ENCODE data around the gene MSI2. TPM values are rescaled to one million over a fixed set of nuclear protein-coding genes. Genes with fewer than 3 reads are reported as not detected.

MSI2 gene
- total RNA-seq, 3 donors from 2014 or later, result 13.4 to 89.1 (median 71.1) TPM

- H3K4me1 ChIP-seq, result no peaks in the 10 kb centered on the region
- no peaks in the 10 kb centered on the region for H3K36me3 ChIP-seq
- no peak for DNase-seq (ENCODE audit: low spot score in 2 of 2)
- no peaks in the 10 kb centered on the region for H3K9me3 ChIP-seq
- H3K27ac ChIP-seq, result no peak overlapping the region
- H3K27me3 ChIP-seq, result no peaks in the 10 kb centered on the region
- no peak for TF ChIP-seq POLR2AphosphoS5 (IDR thresholded peaks at IDR 0.05)
- TF ChIP-seq, protein P1, sequence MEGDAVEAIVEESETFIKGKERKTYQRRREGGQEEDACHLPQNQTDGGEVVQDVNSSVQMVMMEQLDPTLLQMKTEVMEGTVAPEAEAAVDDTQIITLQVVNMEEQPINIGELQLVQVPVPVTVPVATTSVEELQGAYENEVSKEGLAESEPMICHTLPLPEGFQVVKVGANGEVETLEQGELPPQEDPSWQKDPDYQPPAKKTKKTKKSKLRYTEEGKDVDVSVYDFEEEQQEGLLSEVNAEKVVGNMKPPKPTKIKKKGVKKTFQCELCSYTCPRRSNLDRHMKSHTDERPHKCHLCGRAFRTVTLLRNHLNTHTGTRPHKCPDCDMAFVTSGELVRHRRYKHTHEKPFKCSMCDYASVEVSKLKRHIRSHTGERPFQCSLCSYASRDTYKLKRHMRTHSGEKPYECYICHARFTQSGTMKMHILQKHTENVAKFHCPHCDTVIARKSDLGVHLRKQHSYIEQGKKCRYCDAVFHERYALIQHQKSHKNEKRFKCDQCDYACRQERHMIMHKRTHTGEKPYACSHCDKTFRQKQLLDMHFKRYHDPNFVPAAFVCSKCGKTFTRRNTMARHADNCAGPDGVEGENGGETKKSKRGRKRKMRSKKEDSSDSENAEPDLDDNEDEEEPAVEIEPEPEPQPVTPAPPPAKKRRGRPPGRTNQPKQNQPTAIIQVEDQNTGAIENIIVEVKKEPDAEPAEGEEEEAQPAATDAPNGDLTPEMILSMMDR (IDR thresholded peaks at IDR 0.05), result no peak
- TF ChIP-seq POLR2A (IDR thresholded peaks at IDR 0.05), result no peak
- intact Hi-C loops (cut with DNase I; ENCODE audit: low total_unique reads), result no loop called here
- H3K4me3 ChIP-seq, result no peak overlapping the region
Measured at GRCh38 chr17:57419940-57420550, 163.7 kb downstream of the MSI2 start.

- no peak overlapping the region for H3K4me3 ChIP-seq
- TF ChIP-seq POLR2AphosphoS5 (IDR thresholded peaks at IDR 0.05) (no peak), POLR2A (IDR thresholded peaks at IDR 0.05) (no peak)
- TF ChIP-seq, protein P1 (IDR thresholded peaks at IDR 0.05), result no peak
- H3K36me3 ChIP-seq, result no peaks in the 10 kb centered on the region
- intact Hi-C loops (cut with DNase I; ENCODE audit: low total_unique reads), result no loop called here
- H3K27ac ChIP-seq, result no peak overlapping the region
- H3K9me3 ChIP-seq, result no peaks in the 10 kb centered on the region
- no peak for DNase-seq (ENCODE audit: low spot score in 2 of 2)
- H3K4me1 ChIP-seq, result no peaks in the 10 kb centered on the region
- H3K27me3 ChIP-seq, result no peaks in the 10 kb centered on the region
Measured at GRCh38 chr17:57420734-57421717, 164.7 kb downstream of the MSI2 start.

- no peaks in the 10 kb centered on the region for H3K9me3 ChIP-seq
- TF ChIP-seq, protein P1 (IDR thresholded peaks at IDR 0.05), result no peak
- TF ChIP-seq POLR2AphosphoS5 (IDR thresholded peaks at IDR 0.05), result peak in 1 of 3 donors; percentile 34
- DNase-seq (ENCODE audit: low spot score in 2 of 2), result no peak
- H3K4me1 ChIP-seq, result no peaks in the 10 kb centered on the region
- H3K27me3 ChIP-seq, result no peaks in the 10 kb centered on the region
- H3K27ac ChIP-seq, result peak overlapping the region in 1 of 2 donors; percentile 10
- no peak overlapping the region for H3K4me3 ChIP-seq
- H3K36me3 ChIP-seq, result no peaks in the 10 kb centered on the region
- intact Hi-C loops (cut with DNase I; ENCODE audit: low total_unique reads), result no loop called here
Measured at GRCh38 chr17:57422574-57423164, 166.3 kb downstream of the MSI2 start.

- Histone ChIP-seq H3K27ac (peak overlapping the region in 1 of 2 donors; percentile 10), H3K36me3 (no peaks in the 10 kb centered on the region), H3K4me3 (no peak overlapping the region), H3K27me3 (no peaks in the 10 kb centered on the region), H3K9me3 (no peaks in the 10 kb centered on the region), H3K4me1 (no peaks in the 10 kb centered on the region)
- DNase-seq (ENCODE audit: low spot score in 2 of 2), result no peak
- intact Hi-C loops (cut with DNase I; ENCODE audit: low total_unique reads), result no loop called here
- TF ChIP-seq, protein P1 (IDR thresholded peaks at IDR 0.05), result no peak
- TF ChIP-seq POLR2A (IDR thresholded peaks at IDR 0.05) (no peak), POLR2AphosphoS5 (IDR thresholded peaks at IDR 0.05) (no peak)
Measured at GRCh38 chr17:57423541-57423940, 167.2 kb downstream of the MSI2 start.
